Activated T-helper 1 cell treated with anti-CD3 and anti-CD28 coated beads, Interleukin-2, amount 50 U/mL, for 16 hours (primary cell): ENCODE data around the gene GRHPR.
"Not testable (repeated sequence)": the region's sequence is repeated elsewhere in the genome, so short reads cannot be mapped to it uniquely, and the experiment has no call there.

ENCODE experiments used
- DNase-seq, 2 donors: peaks; one replicate each; pipeline ENCODE4 v3.0.0-alpha.2; 2020; ENCODE audit warnings: low read depth in 1 of 2, low spot score in 1 of 2

The GRHPR gene

DNA sequence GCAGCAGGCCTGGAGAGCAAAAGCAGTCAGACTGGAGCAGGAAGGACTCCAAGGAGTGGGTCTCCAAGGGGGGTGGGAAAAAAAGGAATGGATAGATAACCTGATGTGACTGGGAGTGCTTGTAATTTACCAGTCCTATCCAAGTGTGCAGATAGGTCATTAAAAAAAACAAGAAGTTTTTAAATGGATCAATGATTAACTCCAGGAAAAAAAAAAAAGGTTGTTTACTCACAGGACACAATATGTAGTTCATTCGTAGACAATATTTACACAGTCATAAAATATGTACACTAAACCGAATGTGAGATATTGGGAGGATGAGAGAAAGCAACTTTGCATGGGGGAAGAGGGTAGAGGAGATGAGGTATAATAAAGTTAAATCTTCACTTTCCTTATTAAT, 22.4 kb downstream of the GRHPR start:
- no peak for DNase-seq

DNA sequence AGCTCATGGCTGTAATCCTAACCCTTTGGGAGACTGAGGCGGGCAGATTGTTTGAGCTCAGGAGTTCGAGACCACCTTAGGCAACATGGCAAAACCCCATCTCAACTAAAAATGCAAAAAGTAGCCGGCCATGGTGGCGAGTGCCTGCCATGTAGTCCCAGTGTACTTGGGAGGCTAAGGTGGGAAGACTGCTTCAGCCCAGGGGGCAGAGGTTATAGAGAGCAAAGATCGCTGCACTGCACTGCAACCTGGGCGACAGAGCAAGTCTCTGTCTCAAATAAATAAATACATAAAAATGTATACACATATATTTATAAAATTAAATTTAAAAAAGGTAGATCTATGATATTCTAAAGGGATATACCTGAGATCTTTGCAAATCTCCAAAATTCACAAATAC, 23.3 kb downstream of the GRHPR start:
- no peak for DNase-seq

DNA sequence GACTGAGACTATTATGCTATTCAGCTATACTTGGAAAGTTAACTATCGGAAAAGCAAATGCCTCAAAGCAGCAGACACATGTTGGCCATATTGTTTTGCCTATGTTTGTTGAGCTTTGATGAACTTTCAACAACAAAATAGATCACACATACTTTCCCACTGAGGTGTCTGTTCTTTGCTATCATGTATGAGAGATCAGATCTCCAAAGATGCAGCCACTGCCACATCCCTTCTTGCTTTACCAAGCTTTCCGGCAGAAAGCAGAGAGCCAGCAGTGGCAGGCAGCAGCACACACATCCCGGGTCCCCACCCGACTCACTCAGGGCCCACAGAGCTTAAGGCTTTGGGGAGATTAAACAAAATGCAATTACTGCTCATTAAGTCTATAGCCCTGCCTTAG, 23.9 kb downstream of the GRHPR start:
- DNase-seq = no peak

GRCh38 chr9:37447111-37447510, 24.6 kb downstream of the GRHPR start:
- no peak for DNase-seq

GRCh38 chr9:37449862-37450632, 27.6 kb downstream of the GRHPR start:
- DNase-seq = no peak

DNA sequence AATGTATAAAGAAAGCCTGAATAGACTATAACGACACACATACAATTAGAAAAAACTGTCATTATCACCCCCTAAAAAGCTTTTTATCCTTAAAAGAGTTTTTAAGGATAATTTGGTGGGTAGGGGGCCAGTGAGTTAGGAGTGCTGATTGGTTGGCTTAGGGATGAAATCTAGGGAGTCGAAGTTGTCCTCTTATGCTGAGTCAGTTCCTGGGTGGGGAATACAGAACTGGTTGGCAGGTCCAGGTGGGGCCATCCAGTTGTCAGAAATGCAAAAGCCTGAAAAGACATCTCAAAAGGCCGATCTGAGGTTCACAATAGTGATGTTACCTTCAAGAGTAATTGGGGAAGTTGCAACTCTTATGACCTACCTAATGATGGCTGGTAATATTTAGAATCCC, 29.1 kb downstream of the GRHPR start:
- DNase-seq = no peak

- DNase-seq = no peak
These were observed 30.1 kb downstream of the GRHPR start for GRCh38 chr9:37452611-37453010.

GRCh38 chr9:37453827-37454226, 31.3 kb downstream of the GRHPR start:
- no peak for DNase-seq

DNA sequence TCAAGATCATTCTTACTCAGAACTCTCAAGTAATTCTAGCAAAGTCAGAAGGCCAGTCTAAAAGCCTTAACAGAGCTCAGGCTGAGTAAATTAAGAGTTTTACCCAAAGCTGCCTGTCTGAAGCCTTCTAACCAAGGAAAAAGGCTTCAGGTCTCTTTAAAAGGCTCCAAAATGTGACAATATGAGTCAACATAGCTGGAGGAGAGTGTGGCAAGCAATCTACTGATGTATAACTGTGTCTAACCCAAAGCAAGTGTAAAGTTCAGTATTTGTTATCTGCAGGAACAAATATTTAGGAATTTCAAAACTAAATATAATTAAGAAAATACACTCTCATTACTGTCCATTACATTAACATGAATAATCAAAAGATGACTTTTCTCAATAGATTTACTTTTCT, 31.7 kb downstream of the GRHPR start:
- no peak for DNase-seq

DNA sequence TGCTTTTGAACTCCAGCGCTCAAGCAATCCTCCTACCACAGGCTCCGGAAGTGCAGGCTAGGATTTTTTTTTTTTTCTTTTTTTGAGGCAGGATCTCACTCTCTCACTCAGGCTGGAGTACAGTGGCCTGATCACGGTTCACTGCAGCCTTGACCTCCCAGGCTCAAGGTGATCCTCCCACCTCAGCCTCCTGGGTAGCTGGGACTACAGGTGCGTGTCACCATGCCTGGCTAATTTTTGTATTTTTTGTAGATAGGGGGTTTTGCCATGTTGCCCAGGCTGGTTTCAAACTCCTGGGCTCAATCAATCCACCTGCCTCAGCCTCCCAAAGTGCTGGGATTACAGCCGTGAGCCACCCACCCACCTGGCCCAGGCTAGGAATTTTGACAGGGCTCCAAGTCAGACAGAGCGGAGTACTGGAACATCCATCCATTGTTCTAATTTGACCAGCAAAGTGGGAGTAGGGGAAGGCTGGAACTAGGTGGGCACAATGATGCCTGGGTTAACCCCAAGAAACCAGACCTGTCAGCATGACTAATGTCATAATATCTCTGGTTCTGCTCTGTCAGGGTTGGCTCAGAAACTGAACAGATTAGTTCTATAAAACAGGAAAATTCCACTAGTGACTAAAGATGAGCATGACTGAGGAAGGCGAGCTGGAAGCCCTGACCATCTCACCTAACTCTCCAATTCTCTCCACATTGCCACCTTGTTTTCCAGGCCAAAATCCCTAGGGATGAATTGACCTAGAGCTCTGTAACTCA, 33.6 kb downstream of the GRHPR start:
- DNase-seq = no peak

DNA sequence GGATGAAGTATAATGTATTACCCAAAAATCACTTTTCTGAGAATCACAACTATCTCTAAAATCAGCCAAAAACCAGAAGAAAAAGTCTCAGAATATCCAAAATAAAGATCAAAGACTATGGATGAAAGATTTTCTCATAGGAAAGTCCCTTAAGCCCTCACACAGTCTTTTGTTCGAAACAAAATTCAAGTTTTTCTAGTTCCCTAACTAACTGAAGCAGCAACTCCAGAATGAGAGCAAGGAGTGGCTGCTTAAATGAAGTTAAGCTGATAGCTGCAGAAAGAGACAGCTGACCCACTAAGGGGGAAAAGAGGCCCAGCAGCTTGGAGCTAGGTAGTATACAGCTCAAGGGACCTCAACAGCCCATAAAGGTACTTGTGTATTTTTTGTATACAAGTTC, 34.3 kb downstream of the GRHPR start:
- no peak for DNase-seq

DNA sequence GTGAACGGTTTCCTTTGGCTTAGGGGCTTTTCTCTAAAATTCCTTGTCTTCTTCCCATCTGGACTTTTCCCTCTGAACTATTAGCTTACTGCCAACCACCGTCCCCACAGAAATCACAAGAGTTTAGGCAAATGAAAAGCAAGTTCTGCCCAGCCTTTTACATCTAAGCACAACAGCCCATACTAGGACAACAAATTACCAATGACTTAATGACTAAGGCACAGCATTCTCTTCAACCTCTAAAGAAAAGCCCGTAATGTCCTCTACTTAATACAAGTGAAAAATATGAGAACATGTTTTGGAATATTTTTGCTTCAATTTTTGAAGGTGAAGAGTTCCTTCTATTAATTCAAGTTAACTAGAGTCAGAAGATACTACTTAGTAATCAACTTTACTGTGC, 41.5 kb downstream of the GRHPR start:
- DNase-seq = no peak

- DNase-seq = peak; percentile 17 to 50
These were observed 42.1 kb downstream of the GRHPR start for GRCh38 chr9:37464426-37465248.

- DNase-seq = peak; percentile 97 to 98
These were observed 42.9 kb downstream of the GRHPR start, which contains the start of gene ZBTB5 for GRCh38 chr9:37465249-37466036. Gene ZBTB5 (minus strand): TSS chr9:37465450. CDS start chr9:37442551, 22,899 bp downstream.

- no peak for DNase-seq
These were observed 43.7 kb downstream of the GRHPR start for GRCh38 chr9:37466037-37466709.

- not testable (repeated sequence) for DNase-seq
These were observed 45.0 kb downstream of the GRHPR start for GRCh38 chr9:37467530-37467929.

GRCh38 chr9:37468620-37469019, 46.1 kb downstream of the GRHPR start:
- no peak for DNase-seq

DNA sequence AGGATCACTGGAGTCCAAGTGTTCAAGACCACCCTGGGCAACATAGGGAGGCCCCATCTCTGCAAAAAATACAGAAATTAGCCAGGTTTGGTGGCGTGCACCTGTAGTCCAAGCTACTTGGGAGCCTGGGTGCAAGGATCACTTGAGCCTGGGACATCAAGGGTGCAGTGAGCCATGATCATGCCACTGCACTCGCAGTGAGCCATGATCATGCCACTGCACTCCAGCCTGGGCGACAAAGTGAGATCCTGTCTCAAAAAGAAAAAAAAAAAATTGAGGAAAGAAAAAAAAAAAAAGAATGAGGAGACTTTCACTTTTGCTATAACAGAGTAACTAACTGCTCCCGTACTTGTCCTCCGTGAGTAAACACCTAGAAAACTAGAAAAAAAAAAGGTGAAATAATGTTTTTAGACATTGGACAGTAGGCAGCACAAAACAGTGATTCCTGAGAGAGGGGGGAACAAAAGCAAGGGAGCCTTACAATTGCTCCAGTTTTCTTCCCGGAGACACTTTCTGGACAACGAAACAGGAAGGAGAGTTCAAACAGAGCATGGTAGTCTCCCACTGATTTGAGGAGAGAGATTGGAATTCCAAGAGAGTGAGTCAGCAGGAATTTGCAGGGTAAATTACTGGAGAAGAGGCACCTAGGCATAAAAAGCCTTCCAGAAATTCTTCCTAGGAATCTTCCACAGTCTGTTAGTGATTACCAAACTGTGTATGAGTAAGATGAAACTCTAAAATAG, 49.6 kb downstream of the GRHPR start:
- no peak for DNase-seq

GRCh38 chr9:37473982-37474381, 51.5 kb downstream of the GRHPR start:
- not testable (repeated sequence) for DNase-seq

DNA sequence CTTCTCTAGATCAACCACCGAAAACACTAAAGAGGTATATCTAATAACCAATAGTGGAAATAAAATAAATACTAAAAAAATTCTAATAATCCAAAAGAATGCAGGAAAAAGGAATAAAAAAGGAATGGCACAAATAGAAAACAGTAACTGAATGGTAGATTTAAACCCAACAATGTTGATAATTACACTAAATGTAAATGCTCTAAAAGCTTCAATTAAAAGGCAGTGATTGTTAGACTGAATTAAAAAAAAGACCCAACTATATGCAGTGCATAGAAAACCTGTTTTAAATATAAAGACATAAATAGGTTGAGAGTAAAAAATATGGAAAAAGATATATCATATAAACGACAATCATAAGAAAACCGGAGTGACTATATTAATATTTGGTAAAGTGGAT, 51.9 kb downstream of the GRHPR start:
- DNase-seq = no peak
